HFF-Myc (cell line): ENCODE measurements around the gene NPLOC4.
"Not testable (repeated sequence)": the region's sequence is repeated elsewhere in the genome, so short reads cannot be mapped to it uniquely, and the experiment has no call there.

Experiments
- DNase-seq: peaks from one replicate; pipeline ENCODE4 v3.0.0-alpha.2; 2011; ENCODE audit warnings: low read depth; ENCODE audit errors: extremely low read depth
- H3K4me3 ChIP-seq: replicated peaks from 2 replicates; pipeline ENCODE4 v1.5.1; 2011; ENCODE audit warnings: low read depth, mild to moderate bottlenecking, control low read depth, low read length
- TF ChIP-seq, protein P1 (sequence below): IDR thresholded peaks from 2 replicates; pipeline ENCODE4 v1.5.1; 2012; ENCODE audit warnings: mild to moderate bottlenecking, low read depth, low read length, control low read depth; ENCODE audit errors: missing control alignments

Gene NPLOC4

DNA sequence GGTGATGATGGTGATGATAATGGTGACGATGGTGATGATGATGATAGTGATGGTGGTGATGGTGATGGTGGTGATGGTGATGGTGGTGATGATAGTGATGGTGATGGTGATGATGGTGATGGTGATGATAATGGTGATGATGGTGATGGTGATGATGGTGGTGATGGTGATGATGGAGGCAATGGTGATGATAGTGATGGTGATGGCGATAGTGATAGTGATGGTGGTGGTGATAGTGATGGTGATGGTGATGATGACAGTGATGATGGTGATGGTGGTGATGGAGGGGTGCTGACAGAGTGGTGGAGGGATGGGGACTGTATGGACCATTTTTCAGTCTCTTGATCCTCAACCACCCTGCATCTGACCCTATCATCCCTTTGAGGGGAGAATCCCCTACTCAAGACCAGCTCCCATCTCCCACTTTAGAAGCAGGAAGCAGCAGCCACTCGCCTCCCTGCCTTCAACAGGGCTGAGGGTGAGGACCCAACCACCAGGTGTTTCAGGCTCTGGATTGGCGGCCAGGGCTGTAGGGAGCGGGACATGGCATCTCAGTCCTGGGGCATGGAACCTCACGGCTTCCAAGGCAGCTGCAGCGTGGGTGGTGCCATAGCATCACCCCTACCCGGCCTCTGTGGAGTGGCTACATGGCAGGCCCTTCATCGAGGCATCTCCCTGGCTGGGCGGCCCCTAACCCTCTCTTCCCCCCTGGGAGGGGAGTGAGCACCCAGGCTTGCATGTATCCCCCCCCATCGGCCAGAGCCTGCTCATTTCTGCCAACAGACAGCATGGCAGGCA, 104.2 kb downstream of the NPLOC4 start:
- TF ChIP-seq, protein P1, sequence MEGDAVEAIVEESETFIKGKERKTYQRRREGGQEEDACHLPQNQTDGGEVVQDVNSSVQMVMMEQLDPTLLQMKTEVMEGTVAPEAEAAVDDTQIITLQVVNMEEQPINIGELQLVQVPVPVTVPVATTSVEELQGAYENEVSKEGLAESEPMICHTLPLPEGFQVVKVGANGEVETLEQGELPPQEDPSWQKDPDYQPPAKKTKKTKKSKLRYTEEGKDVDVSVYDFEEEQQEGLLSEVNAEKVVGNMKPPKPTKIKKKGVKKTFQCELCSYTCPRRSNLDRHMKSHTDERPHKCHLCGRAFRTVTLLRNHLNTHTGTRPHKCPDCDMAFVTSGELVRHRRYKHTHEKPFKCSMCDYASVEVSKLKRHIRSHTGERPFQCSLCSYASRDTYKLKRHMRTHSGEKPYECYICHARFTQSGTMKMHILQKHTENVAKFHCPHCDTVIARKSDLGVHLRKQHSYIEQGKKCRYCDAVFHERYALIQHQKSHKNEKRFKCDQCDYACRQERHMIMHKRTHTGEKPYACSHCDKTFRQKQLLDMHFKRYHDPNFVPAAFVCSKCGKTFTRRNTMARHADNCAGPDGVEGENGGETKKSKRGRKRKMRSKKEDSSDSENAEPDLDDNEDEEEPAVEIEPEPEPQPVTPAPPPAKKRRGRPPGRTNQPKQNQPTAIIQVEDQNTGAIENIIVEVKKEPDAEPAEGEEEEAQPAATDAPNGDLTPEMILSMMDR: no peak
- H3K4me3 ChIP-seq: no peak overlapping the region

DNA sequence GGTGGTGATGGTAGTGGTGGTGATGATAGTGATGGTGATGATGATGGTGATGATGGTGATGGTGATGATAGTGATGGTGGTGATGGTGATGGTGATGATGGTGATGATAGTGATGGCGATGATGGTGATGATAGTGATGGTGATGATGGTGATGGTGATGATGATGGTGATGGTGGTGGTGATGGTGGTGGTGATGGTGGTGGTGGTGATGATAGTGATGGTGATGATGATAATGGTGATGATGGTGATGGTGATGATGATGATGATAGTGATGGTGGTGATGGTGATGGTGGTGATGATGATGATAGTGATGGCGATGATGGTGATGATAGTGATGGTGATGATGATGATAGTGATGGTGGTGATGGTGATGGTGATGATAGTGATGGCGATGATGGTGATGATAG, 104.9 kb downstream of the NPLOC4 start:
- DNase-seq, H3K4me3 ChIP-seq: not testable (repeated sequence)

More for the DNA sequence above, 104.2 kb downstream of the NPLOC4 start:
- DNase-seq: no peak

DNA sequence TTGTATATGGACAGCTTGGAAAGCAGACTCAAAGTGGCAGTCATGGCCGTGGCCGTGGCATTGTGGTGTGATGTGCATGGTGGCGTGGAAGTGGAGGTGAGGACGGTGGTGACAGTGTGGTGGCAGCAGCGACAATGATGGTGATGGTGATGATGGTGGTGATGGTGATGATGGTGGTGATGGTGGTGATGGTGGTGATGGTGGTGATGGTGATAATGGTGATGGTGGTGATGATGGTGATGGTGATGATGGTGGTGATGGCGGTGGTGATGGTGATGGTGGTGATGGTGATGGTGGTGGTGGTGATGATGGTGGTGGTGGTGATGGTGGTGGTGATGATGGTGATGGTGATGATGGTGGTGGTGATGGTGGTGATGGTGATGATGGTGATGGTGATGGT, 105.9 kb downstream of the NPLOC4 start:
- not testable (repeated sequence) for H3K4me3 ChIP-seq, DNase-seq

DNA sequence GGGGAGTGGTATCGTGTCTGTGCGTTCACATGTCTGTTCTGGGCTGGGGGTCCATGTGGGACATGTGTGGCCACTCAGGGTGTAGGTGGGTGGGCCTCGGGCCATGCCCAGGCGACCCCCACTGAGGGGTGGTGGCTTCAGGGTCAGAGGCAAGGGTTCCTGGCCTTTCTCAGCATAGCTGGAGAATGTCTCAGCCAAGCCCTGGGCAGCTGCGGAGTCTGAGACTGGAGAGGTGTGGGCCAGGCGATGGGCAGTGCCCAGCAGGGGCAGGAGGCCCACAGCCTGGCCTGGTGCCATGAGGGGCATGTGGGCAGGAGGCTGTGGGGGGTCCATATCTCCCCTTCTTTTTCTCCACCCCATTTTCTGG, 107.5 kb downstream of the NPLOC4 start:
- TF ChIP-seq, protein P1: no peak
- DNase-seq: no peak
- H3K4me3 ChIP-seq: no peak overlapping the region

DNA sequence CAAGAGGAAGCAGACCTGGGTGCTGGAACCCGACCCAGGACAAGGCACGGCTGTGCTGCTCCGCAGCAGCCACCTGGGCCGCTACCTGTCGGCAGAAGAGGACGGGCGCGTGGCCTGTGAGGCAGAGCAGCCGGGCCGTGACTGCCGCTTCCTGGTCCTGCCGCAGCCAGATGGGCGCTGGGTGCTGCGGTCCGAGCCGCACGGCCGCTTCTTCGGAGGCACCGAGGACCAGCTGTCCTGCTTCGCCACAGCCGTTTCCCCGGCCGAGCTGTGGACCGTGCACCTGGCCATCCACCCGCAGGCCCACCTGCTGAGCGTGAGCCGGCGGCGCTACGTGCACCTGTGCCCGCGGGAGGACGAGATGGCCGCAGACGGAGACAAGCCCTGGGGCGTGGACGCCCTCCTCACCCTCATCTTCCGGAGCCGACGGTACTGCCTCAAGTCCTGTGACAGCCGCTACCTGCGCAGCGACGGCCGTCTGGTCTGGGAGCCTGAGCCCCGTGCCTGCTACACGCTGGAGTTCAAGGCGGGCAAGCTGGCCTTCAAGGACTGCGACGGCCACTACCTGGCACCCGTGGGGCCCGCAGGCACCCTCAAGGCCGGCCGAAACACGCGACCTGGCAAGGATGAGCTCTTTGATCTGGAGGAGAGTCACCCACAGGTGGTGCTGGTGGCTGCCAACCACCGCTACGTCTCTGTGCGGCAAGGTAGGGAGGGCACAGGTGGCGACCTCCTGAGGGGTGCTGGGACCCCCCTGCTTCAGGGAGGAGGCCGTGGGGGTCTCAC, 108.1 kb downstream of the NPLOC4 start:
- TF ChIP-seq, protein P1: no peak
- no peak for DNase-seq

DNA sequence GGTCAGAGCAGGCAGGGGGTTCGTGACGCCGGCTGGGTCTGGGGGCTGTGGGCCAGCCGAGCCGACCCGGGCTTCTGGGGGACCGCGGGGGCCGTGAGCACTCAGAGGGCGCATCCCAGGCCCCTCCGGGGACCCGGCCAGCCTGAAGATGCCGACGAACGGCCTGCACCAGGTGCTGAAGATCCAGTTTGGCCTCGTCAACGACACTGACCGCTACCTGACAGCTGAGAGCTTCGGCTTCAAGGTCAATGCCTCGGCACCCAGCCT, 108.6 kb downstream of the NPLOC4 start:
- TF ChIP-seq, protein P1: no peak
- no peak for DNase-seq
- H3K4me3 ChIP-seq: no peak overlapping the region

More for the DNA sequence above, 108.1 kb downstream of the NPLOC4 start:
- no peak overlapping the region for H3K4me3 ChIP-seq

DNA sequence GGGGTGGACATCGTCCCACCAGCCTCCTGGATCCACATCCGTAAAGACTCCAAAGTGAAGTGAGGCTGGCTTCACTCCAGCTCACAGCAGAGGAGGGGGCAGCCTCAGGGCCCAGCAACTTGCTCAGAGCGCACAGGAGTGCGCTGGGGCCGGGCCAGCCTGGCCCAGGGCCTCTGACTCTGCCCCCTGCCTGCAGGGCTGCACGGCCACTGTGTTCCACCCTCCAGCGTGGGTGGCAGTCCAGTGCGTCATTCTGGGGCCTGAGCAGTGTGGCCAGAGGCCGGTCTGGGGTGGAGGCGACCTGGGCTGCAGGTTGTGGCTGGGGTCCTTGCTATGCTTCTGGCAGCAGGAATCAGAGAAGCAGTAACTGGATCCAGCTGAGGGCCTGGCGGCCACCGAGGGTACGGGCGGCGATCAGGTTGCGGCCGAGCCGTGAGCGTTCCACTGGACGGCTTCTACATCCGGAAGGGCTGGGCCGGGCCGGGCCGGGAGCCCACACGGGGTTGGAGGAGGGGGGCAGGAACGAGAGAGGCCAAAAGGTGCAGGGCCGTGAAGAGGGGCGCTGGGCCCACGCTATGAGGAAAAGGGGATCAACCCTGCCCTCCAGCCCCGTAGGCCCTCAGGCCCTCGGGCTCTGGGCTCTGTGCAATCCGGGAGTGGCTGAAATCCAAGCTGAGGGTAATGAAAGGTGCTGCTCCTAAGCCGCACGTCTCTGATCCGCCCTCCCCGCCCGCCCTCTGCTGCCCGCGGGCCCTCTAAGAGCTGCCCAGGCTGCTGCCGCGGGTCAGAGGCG, 109.1 kb downstream of the NPLOC4 start, which contains the start of gene FSCN2:
FSCN2 (plus strand) TSS at position 787 of the 793 bp plus-strand sequence. CDS start 155 bp downstream, outside the sequence.
- TF ChIP-seq, protein P1: no peak
- no peak within 1 kb of the TSS for H3K4me3 ChIP-seq
- no peak for DNase-seq
